Osteoblast (primary cell): ENCODE results near the gene AFF2. TPM values are rescaled to one million over a fixed set of nuclear protein-coding genes. Genes with fewer than 3 reads are reported as not detected.

Source experiments
- DNase-seq: peaks from one replicate; pipeline ENCODE4 v3.0.0; 2011; ENCODE audit warnings: low spot score, mixed read lengths; ENCODE audit not compliant: insufficient read length; ENCODE audit errors: missing footprints
- H2AFZ ChIP-seq: 2 replicates; pipeline ENCODE4 v1.6.0; 2011; ENCODE audit warnings: mild to moderate bottlenecking, low read length
- H3K27ac ChIP-seq: 2 replicates; pipeline ENCODE4 v1.5.1; 2011; ENCODE audit warnings: mild to moderate bottlenecking, low read depth, low read length, moderate library complexity
- H3K27me3 ChIP-seq: 2 replicates; pipeline ENCODE4 v1.6.0; 2012; ENCODE audit warnings: mild to moderate bottlenecking, control low read depth, inconsistent platforms, low read length, moderate library complexity; ENCODE audit not compliant: insufficient read depth
- H3K36me3 ChIP-seq: 2 replicates; pipeline ENCODE4 v1.5.1; 2011; ENCODE audit warnings: mild to moderate bottlenecking, low read length, control low read depth, moderate library complexity; ENCODE audit not compliant: insufficient read depth
- H3K4me1 ChIP-seq: 2 replicates; pipeline ENCODE4 v1.5.1; 2011; ENCODE audit warnings: mild to moderate bottlenecking, low read length, control low read depth, moderate library complexity; ENCODE audit not compliant: insufficient read depth
- H3K4me2 ChIP-seq: 2 replicates; pipeline ENCODE4 v1.6.0; 2011; ENCODE audit warnings: mild to moderate bottlenecking, low read length; ENCODE audit not compliant: insufficient read depth
- H3K4me3 ChIP-seq: fragments of 200-600 bp; sonication (generic); 3 replicates; pipeline ENCODE4 v1.5.1; 2012; ENCODE audit warnings: mild to moderate bottlenecking, low read length, inconsistent platforms; ENCODE audit not compliant: insufficient read depth
- H3K79me2 ChIP-seq: 2 replicates; pipeline ENCODE4 v1.6.0; 2012; ENCODE audit warnings: mild to moderate bottlenecking, low read length, control low read depth, inconsistent platforms; ENCODE audit not compliant: insufficient read depth
- H3K9me3 ChIP-seq: 2 replicates; pipeline ENCODE4 v1.5.1; 2011; ENCODE audit warnings: low read depth, low read length, control low read depth
- H4K20me1 ChIP-seq: 2 replicates; pipeline ENCODE4 v1.6.0; 2012; ENCODE audit warnings: mild to moderate bottlenecking, low read length, control low read depth; ENCODE audit not compliant: insufficient read depth
- CTCF ChIP-seq: IDR thresholded peaks from 2 replicates; pipeline ENCODE4 v1.5.1; 2011; ENCODE audit warnings: mild to moderate bottlenecking, low read depth, low read length, moderate library complexity; ENCODE audit errors: extremely low read depth
- total RNA-seq: library from RNA; depleted of rRNA; stranded (reverse); fragments of >200 nt; gene quantifications from 2 replicates; pipeline ENCODE4 v1.2.3, GENCODE V29; 2012

Gene AFF2
- total RNA-seq, 1 donor, result 10.9 TPM

DNA sequence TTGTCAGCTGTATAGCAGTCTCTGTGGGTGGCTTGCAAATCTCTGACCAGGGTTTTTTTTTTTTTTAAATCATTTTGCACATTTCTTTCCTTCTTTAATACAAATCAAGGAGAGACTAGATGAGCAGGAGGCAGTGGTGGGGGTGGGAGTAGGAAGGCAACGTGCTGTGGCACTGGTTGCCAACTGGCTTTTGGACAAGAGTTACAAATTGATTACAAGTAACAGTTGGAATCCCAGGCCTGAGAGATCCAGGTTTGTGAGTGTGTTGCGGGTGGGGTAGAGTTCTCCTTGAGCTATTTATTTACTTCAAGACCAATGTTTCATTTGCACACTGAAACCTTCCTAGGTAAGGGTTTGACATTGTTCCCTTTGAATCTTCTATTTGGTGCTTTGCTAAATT, 325.3 kb downstream of the AFF2 start:
- H3K27ac ChIP-seq, result no peak overlapping the region
- no peak overlapping the region for H3K4me2 ChIP-seq
- DNase-seq, result no peak
- no peaks in the 10 kb centered on the region for H3K79me2 ChIP-seq
- TF ChIP-seq CTCF, result no peak
- H2AFZ ChIP-seq, result no peak overlapping the region
- peaks cover 4% of the 10 kb centered on the region for H3K9me3 ChIP-seq
- H3K4me1 ChIP-seq, result no peaks in the 10 kb centered on the region
- no peaks in the 10 kb centered on the region for H3K27me3 ChIP-seq
- H4K20me1 ChIP-seq, result no peaks in the 10 kb centered on the region
- no peak overlapping the region for H3K4me3 ChIP-seq
- no peaks in the 10 kb centered on the region for H3K36me3 ChIP-seq

GRCh38 chrX:148836741-148837140, 336.3 kb downstream of the AFF2 start:
- no peaks in the 10 kb centered on the region for H4K20me1 ChIP-seq
- no peaks in the 10 kb centered on the region for H3K9me3 ChIP-seq
- no peaks in the 10 kb centered on the region for H3K27me3 ChIP-seq
- H3K4me1 ChIP-seq, result no peaks in the 10 kb centered on the region
- no peaks in the 10 kb centered on the region for H3K36me3 ChIP-seq
- no peak overlapping the region for H3K4me2 ChIP-seq
- no peak overlapping the region for H3K4me3 ChIP-seq
- no peak overlapping the region for H3K27ac ChIP-seq
- no peak for TF ChIP-seq CTCF
- H2AFZ ChIP-seq, result no peak overlapping the region
- DNase-seq, result no peak
- no peaks in the 10 kb centered on the region for H3K79me2 ChIP-seq

DNA sequence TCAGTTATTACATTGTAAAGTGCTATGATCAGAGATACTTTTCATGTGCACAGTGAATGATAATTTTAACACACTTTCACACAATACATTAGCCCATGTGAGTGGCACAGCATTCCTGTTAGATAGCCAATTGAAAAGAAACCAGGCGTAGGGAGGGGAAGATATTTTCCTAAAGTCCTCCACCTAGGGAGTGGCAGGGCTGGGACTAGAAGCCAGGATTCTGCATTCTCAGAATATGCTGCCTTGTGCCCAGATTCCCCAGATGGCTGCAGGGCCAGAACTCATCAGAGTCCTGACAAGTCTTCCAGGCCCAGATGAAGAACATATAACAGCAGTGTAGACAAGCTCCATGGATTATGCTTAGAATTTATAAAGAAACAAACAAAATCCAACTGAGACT, 350.2 kb downstream of the AFF2 start:
- H2AFZ ChIP-seq, result no peak overlapping the region
- no peak for DNase-seq
- H3K4me2 ChIP-seq, result no peak overlapping the region
- no peaks in the 10 kb centered on the region for H3K79me2 ChIP-seq
- no peaks in the 10 kb centered on the region for H3K4me1 ChIP-seq
- H4K20me1 ChIP-seq, result no peaks in the 10 kb centered on the region
- H3K36me3 ChIP-seq, result no peaks in the 10 kb centered on the region
- no peak overlapping the region for H3K4me3 ChIP-seq
- H3K27ac ChIP-seq, result no peak overlapping the region
- H3K27me3 ChIP-seq, result no peaks in the 10 kb centered on the region
- H3K9me3 ChIP-seq, result no peaks in the 10 kb centered on the region
- TF ChIP-seq CTCF, result no peak

GRCh38 chrX:148854306-148854705, 353.9 kb downstream of the AFF2 start:
- Histone ChIP-seq H3K4me3 (no peak overlapping the region), H3K27ac (no peak overlapping the region), H3K79me2 (no peaks in the 10 kb centered on the region), H4K20me1 (no peaks in the 10 kb centered on the region), H3K4me1 (no peaks in the 10 kb centered on the region), H3K4me2 (no peak overlapping the region), H3K9me3 (no peaks in the 10 kb centered on the region), H3K36me3 (no peaks in the 10 kb centered on the region), H2AFZ (no peak overlapping the region), H3K27me3 (no peaks in the 10 kb centered on the region)
- no peak for DNase-seq
- TF ChIP-seq CTCF, result no peak
